ENCODE results near the gene RARA.

Gene RARA

DNA sequence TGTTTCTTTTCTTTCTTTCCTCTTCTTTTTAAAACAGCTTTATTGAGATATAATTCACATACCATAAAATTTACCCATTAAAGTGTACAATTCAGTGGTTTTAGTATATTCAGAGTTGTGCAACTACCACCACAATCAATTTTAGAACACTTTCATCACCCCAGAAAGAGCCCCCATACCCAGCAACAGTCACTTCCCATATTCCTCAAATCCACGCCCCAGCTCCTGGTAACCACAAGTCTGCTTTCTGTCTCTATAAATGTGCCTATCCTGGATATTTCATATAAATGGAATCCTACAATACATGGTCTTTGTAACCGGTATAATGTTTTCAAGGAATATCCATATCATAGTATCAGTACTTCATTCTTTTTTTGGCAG is 19.4 kb downstream of the RARA start:
- Histone ChIP-seq H2BK120ac (ENCODE audit: low read depth, low read length) (no peak overlapping the region), H3K18ac (ENCODE audit: low read depth in 1 of 2, low read length in 2 of 2) (no peak overlapping the region), H2BK5ac (ENCODE audit: low read depth, low read length, poor library complexity, severe bottlenecking) (no peak overlapping the region), H3K4me2 (ENCODE audit: low read length, poor library complexity, severe bottlenecking) (no peak overlapping the region), H3K9me3 (ENCODE audit: control insufficient read depth, low read length) (no peaks in the 10 kb centered on the region), H2BK15ac (ENCODE audit: low read depth, poor library complexity, severe bottlenecking) (no peak overlapping the region), H2BK12ac (ENCODE audit: low read length in 2 of 2) (no peak overlapping the region), H3K36me3 (ENCODE audit: control insufficient read depth in 1 of 2, insufficient read depth in 2 of 2, low read depth in 1 of 2, low read length in 2 of 2) (peaks cover 9 to 30% of the 10 kb centered on the region in 2 experiments), H3K14ac (ENCODE audit: low read length in 2 of 2) (no peak overlapping the region), H3K4ac (ENCODE audit: low read depth in 1 of 2, low read length in 2 of 2) (no peak overlapping the region), H3K27ac (ENCODE audit: low read length, poor library complexity, severe bottlenecking) (no peak overlapping the region), H3K23ac (ENCODE audit: low read length in 2 of 2) (no peak overlapping the region), H2AK5ac (ENCODE audit: low read length, severe bottlenecking) (no peak overlapping the region), H3K4me1 (ENCODE audit: control insufficient read depth, insufficient read depth, low read depth, low read length) (peaks cover 59% of the 10 kb centered on the region), H4K91ac (ENCODE audit: low read length) (no peak overlapping the region), H3K27me3 (ENCODE audit: control insufficient read depth in 1 of 2, insufficient read depth in 1 of 2, low read length in 2 of 2) (no peaks in the 10 kb centered on the region), H3K9ac (ENCODE audit: low read length) (peak overlapping the region; percentile 53), H4K8ac (ENCODE audit: low read length) (no peak overlapping the region), H2AFZ (ENCODE audit: low read depth, low read length) (no peak overlapping the region), H3K79me1 (replicated peaks; ENCODE audit: low read length, poor library complexity, severe bottlenecking) (peaks cover 31% of the 10 kb centered on the region), H3K4me3 (ENCODE audit: insufficient read depth in 1 of 2, low read depth in 1 of 2, low read length in 2 of 2) (no peak overlapping the region)
- DNase-seq: no peak
- no CpG with 5 or more reads among the region's 2 CpGs for WGBS

DNA sequence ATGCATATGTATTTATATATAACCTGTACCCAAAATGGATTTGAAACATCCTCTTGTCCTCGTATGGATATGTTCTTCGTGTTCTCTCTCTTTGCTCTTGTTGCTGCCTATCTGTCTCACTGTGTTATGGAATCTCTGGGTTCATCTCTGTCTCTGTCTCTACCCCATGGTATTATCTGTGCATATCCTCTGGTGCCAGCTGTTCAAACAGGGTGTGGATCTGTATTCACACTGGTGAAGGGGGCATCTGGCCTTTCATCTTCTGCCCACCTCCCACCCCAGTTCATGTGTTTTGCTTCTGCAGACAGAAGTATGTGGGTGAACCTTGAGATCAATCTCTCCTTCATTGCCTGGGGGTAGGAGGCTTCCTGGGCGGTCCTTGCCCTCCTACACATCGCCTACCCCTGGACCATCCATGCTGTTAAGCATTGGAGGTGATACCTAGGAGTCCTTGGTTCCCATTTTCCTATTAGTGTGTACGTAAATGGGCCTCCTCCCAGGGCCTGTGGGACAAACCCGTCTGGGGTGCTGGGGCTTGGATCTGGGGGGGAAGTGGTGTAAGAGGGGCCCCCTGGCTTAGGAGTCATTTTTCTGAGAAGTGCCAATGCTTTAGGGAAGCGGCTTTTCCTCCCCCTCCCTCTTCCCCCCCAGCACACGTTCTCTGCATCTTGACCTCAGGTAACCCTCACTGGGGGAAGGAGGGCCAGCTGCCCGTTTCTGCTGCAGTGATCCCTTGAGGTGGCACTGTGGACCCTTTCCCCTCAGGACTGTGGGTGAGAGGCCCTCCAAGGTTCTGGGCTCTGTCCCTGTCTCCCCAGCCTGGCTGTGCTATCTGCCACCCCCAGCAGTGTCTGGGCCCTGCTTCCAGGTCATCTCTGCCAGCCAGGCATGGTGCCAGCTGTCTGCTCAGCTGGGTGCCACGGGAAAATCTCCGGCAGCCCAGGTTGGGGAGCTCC is 21.1 kb downstream of the RARA start:
- H2BK15ac ChIP-seq (ENCODE audit: low read depth, poor library complexity, severe bottlenecking): no peak overlapping the region
- H3K4me1 ChIP-seq (ENCODE audit: control insufficient read depth, insufficient read depth, low read depth, low read length): peaks cover 59% of the 10 kb centered on the region
- WGBS: 81% methylated on average over 10 of the region's 11 CpGs
- H3K79me1 ChIP-seq (replicated peaks; ENCODE audit: low read length, poor library complexity, severe bottlenecking): peaks cover 36% of the 10 kb centered on the region
- no peak overlapping the region for H3K4me2 ChIP-seq (ENCODE audit: low read length, poor library complexity, severe bottlenecking)
- peak overlapping the region in 1 of 2 experiments; percentile 53 for H3K14ac ChIP-seq (ENCODE audit: low read length in 2 of 2)
- H3K27me3 ChIP-seq (ENCODE audit: control insufficient read depth in 1 of 2, insufficient read depth in 1 of 2, low read length in 2 of 2): no peaks in the 10 kb centered on the region
- peak overlapping the region; percentile 17 for H3K9ac ChIP-seq (ENCODE audit: low read length)
- H4K8ac ChIP-seq (ENCODE audit: low read length): peak overlapping the region; percentile 45
- no peak overlapping the region for H3K18ac ChIP-seq (ENCODE audit: low read depth in 1 of 2, low read length in 2 of 2)
- H2BK12ac ChIP-seq (ENCODE audit: low read length in 2 of 2): no peak overlapping the region
- no peak overlapping the region for H2AFZ ChIP-seq (ENCODE audit: low read depth, low read length)
- no peak overlapping the region for H3K27ac ChIP-seq (ENCODE audit: low read length, poor library complexity, severe bottlenecking)
- no peak overlapping the region for H2BK5ac ChIP-seq (ENCODE audit: low read depth, low read length, poor library complexity, severe bottlenecking)
- H3K4me3 ChIP-seq (ENCODE audit: insufficient read depth in 1 of 2, low read depth in 1 of 2, low read length in 2 of 2): no peak overlapping the region
- peak overlapping the region; percentile 37 for H2AK5ac ChIP-seq (ENCODE audit: low read length, severe bottlenecking)
- no peak overlapping the region for H3K23ac ChIP-seq (ENCODE audit: low read length in 2 of 2)
- H2BK120ac ChIP-seq (ENCODE audit: low read depth, low read length): no peak overlapping the region
- H3K36me3 ChIP-seq (ENCODE audit: control insufficient read depth in 1 of 2, insufficient read depth in 2 of 2, low read depth in 1 of 2, low read length in 2 of 2): peaks cover 9 to 35% of the 10 kb centered on the region in 2 experiments
- no peak for DNase-seq
- no peak overlapping the region for H3K4ac ChIP-seq (ENCODE audit: low read depth in 1 of 2, low read length in 2 of 2)
- no peak overlapping the region for H4K91ac ChIP-seq (ENCODE audit: low read length)
- no peaks in the 10 kb centered on the region for H3K9me3 ChIP-seq (ENCODE audit: control insufficient read depth, low read length)

DNA sequence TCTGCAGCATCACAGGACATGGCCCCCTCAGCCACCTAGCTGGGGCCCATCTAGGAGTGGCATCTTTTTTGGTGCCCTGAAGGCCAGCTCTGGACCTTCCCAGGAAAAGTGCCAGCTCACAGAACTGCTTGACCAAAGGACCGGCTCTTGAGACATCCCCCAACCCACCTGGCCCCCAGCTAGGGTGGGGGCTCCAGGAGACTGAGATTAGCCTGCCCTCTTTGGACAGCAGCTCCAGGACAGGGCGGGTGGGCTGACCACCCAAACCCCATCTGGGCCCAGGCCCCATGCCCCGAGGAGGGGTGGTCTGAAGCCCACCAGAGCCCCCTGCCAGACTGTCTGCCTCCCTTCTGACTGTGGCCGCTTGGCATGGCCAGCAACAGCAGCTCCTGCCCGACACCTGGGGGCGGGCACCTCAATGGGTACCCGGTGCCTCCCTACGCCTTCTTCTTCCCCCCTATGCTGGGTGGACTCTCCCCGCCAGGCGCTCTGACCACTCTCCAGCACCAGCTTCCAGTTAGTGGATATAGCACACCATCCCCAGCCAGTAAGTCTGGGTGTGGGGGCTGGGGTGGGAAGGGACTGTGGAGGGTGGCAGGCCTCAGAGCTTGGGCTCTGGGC is 22.0 kb downstream of the RARA start:
- Histone ChIP-seq H3K4ac (ENCODE audit: low read depth in 1 of 2, low read length in 2 of 2) (no peak overlapping the region), H3K36me3 (ENCODE audit: control insufficient read depth in 1 of 2, insufficient read depth in 2 of 2, low read depth in 1 of 2, low read length in 2 of 2) (peaks cover 9 to 35% of the 10 kb centered on the region in 2 experiments), H3K79me1 (replicated peaks; ENCODE audit: low read length, poor library complexity, severe bottlenecking) (peaks cover 31% of the 10 kb centered on the region), H2BK15ac (ENCODE audit: low read depth, poor library complexity, severe bottlenecking) (no peak overlapping the region), H3K9me3 (ENCODE audit: control insufficient read depth, low read length) (no peaks in the 10 kb centered on the region), H3K4me2 (ENCODE audit: low read length, poor library complexity, severe bottlenecking) (no peak overlapping the region), H4K91ac (ENCODE audit: low read length) (no peak overlapping the region), H3K9ac (ENCODE audit: low read length) (peak overlapping the region; percentile 17), H4K8ac (ENCODE audit: low read length) (no peak overlapping the region), H3K14ac (ENCODE audit: low read length in 2 of 2) (no peak overlapping the region), H2BK120ac (ENCODE audit: low read depth, low read length) (no peak overlapping the region), H3K27me3 (ENCODE audit: control insufficient read depth in 1 of 2, insufficient read depth in 1 of 2, low read length in 2 of 2) (no peaks in the 10 kb centered on the region), H2AFZ (ENCODE audit: low read depth, low read length) (no peak overlapping the region), H2BK12ac (ENCODE audit: low read length in 2 of 2) (no peak overlapping the region), H3K4me1 (ENCODE audit: control insufficient read depth, insufficient read depth, low read depth, low read length) (peaks cover 55% of the 10 kb centered on the region), H3K27ac (ENCODE audit: low read length, poor library complexity, severe bottlenecking) (no peak overlapping the region), H3K18ac (ENCODE audit: low read depth in 1 of 2, low read length in 2 of 2) (no peak overlapping the region), H2BK5ac (ENCODE audit: low read depth, low read length, poor library complexity, severe bottlenecking) (no peak overlapping the region), H3K4me3 (ENCODE audit: insufficient read depth in 1 of 2, low read depth in 1 of 2, low read length in 2 of 2) (no peak overlapping the region), H3K23ac (ENCODE audit: low read length in 2 of 2) (no peak overlapping the region), H2AK5ac (ENCODE audit: low read length, severe bottlenecking) (no peak overlapping the region)
- no peak for DNase-seq
- WGBS: over 99% methylated on average over 8 of the region's 10 CpGs
